Urinary bladder (tissue), 4 donors: Measurements from ENCODE around the gene NAALADL2. TPM values are rescaled to one million over a fixed set of nuclear protein-coding genes. Genes with fewer than 3 reads are reported as not detected.
"Not testable (repeated sequence)": the region's sequence is repeated elsewhere in the genome, so short reads cannot be mapped to it uniquely, and the experiment has no call there.

ENCODE experiments used
- DNase-seq: peaks from one replicate; pipeline ENCODE4 v3.0.0-alpha.2; 2015; ENCODE audit errors: extremely low spot score
- H3K27ac ChIP-seq: one replicate; pipeline ENCODE4 v1.5.1; 2013; ENCODE audit warnings: low read depth, mild to moderate bottlenecking, moderate library complexity
- H3K36me3 ChIP-seq: one replicate; pipeline ENCODE4 v1.6.1; 2013; ENCODE audit warnings: mild to moderate bottlenecking, moderate library complexity; ENCODE audit not compliant: insufficient read depth
- H3K4me1 ChIP-seq: one replicate; pipeline ENCODE4 v1.6.1; 2013; ENCODE audit warnings: mild to moderate bottlenecking, moderate library complexity; ENCODE audit not compliant: insufficient read depth
- H3K4me3 ChIP-seq: one replicate; pipeline ENCODE4 v1.5.1; 2013; ENCODE audit warnings: low read depth, low read length
- WGBS: extraction: QIAGEN DNeasy Blood & Tissue Kit; methylation state at CpG from one replicate; pipeline ENCODE4 v1.1.7; 2013; 5-methylcytosine and 5-hydroxymethylcytosine counted together
- polyA plus RNA-seq: library from polyadenylated mRNA; stranded (reverse); fragments of 200-250 nt; gene quantifications from one replicate; pipeline ENCODE4 v1.2.3, GENCODE V29; 2013
- total RNA-seq: library from RNA; depleted of rRNA; stranded (reverse); fragments of >200 nt; gene quantifications from one replicate; pipeline ENCODE4 v1.2.3, GENCODE V29; 2014
- donor health status: healthy with polysubstance abuse.
- donor health status: healthy.

The NAALADL2 gene
- total and polyA plus RNA-seq, 2 donors, result 4.2 to 77.5 TPM

GRCh38 chr3:175118382-175118941 lies 259.3 kb downstream of the NAALADL2 start:
- no peak for DNase-seq
- Histone ChIP-seq H3K4me3 (no peak overlapping the region), H3K36me3 (no peaks in the 10 kb centered on the region), H3K4me1 (no peaks in the 10 kb centered on the region), H3K27ac (no peak overlapping the region)
- 99% methylated on average over 1 of the region's 1 CpG for WGBS

GRCh38 chr3:175121225-175121624 lies 262.1 kb downstream of the NAALADL2 start:
- Histone ChIP-seq H3K4me1 (no peaks in the 10 kb centered on the region), H3K4me3 (no peak overlapping the region), H3K27ac (no peak overlapping the region), H3K36me3 (no peaks in the 10 kb centered on the region)
- 54% methylated on average over 2 of the region's 2 CpGs for WGBS
- DNase-seq, result no peak

GRCh38 chr3:175127075-175127662 lies 268.0 kb downstream of the NAALADL2 start:
- H3K4me3 ChIP-seq, result no peak overlapping the region
- WGBS, result 93% methylated on average over 3 of the region's 3 CpGs
- no peak for DNase-seq
- no peak overlapping the region for H3K27ac ChIP-seq
- H3K4me1 ChIP-seq, result no peaks in the 10 kb centered on the region
- no peaks in the 10 kb centered on the region for H3K36me3 ChIP-seq

GRCh38 chr3:175129126-175129525 lies 270.0 kb downstream of the NAALADL2 start:
- no peak for DNase-seq
- no peak overlapping the region for H3K27ac ChIP-seq
- H3K4me3 ChIP-seq, result no peak overlapping the region
- WGBS, result 81% methylated on average over 2 of the region's 2 CpGs
- no peaks in the 10 kb centered on the region for H3K4me1 ChIP-seq
- no peaks in the 10 kb centered on the region for H3K36me3 ChIP-seq

GRCh38 chr3:175129571-175129970 lies 270.4 kb downstream of the NAALADL2 start:
- H3K4me1 ChIP-seq, result no peaks in the 10 kb centered on the region
- no peak for DNase-seq
- no peaks in the 10 kb centered on the region for H3K36me3 ChIP-seq
- H3K27ac ChIP-seq, result no peak overlapping the region
- no peak overlapping the region for H3K4me3 ChIP-seq
- WGBS, result 66% methylated on average over 2 of the region's 2 CpGs

- H3K4me3 ChIP-seq, H3K27ac ChIP-seq, H3K4me1 ChIP-seq, H3K36me3 ChIP-seq, DNase-seq: not testable (repeated sequence)
- 93% methylated on average over 15 of the region's 28 CpGs for WGBS
Observed at GRCh38 chr3:175131866-175132265, 272.7 kb downstream of the NAALADL2 start.

GRCh38 chr3:175132706-175133105 lies 273.6 kb downstream of the NAALADL2 start:
- H3K27ac ChIP-seq, DNase-seq, H3K36me3 ChIP-seq, H3K4me1 ChIP-seq, H3K4me3 ChIP-seq: not testable (repeated sequence)
- 94% methylated on average over 28 of the region's 28 CpGs for WGBS

- 97% methylated on average over 2 of the region's 2 CpGs for WGBS
- Histone ChIP-seq H3K36me3 (no peaks in the 10 kb centered on the region), H3K4me1 (no peaks in the 10 kb centered on the region), H3K27ac (no peak overlapping the region), H3K4me3 (no peak overlapping the region)
- no peak for DNase-seq
Observed at GRCh38 chr3:175144368-175144767, 285.2 kb downstream of the NAALADL2 start.

GRCh38 chr3:175146258-175146657 lies 287.1 kb downstream of the NAALADL2 start:
- DNase-seq, result no peak
- Histone ChIP-seq H3K36me3 (no peaks in the 10 kb centered on the region), H3K27ac (no peak overlapping the region), H3K4me1 (no peaks in the 10 kb centered on the region), H3K4me3 (no peak overlapping the region)
- WGBS, result 74% methylated on average over 1 of the region's 1 CpG

- H3K27ac ChIP-seq, result no peak overlapping the region
- no peak overlapping the region for H3K4me3 ChIP-seq
- peaks cover 1% of the 10 kb centered on the region for H3K4me1 ChIP-seq
- no peaks in the 10 kb centered on the region for H3K36me3 ChIP-seq
- DNase-seq, result no peak
- 61% methylated on average over 4 of the region's 4 CpGs for WGBS
Observed at GRCh38 chr3:175149675-175150074, 290.5 kb downstream of the NAALADL2 start.

- H3K4me1 ChIP-seq, result peaks cover 1% of the 10 kb centered on the region
- no peaks in the 10 kb centered on the region for H3K36me3 ChIP-seq
- no peak overlapping the region for H3K27ac ChIP-seq
- no peak overlapping the region for H3K4me3 ChIP-seq
- DNase-seq, result no peak
- 82% methylated on average over 4 of the region's 4 CpGs for WGBS
Observed at GRCh38 chr3:175150812-175151401, 291.8 kb downstream of the NAALADL2 start.

GRCh38 chr3:175153595-175153994 lies 294.5 kb downstream of the NAALADL2 start:
- no peak for DNase-seq
- Histone ChIP-seq H3K27ac (no peak overlapping the region), H3K4me1 (peaks cover 1% of the 10 kb centered on the region), H3K36me3 (no peaks in the 10 kb centered on the region), H3K4me3 (no peak overlapping the region)
- WGBS, result 90% methylated on average over 2 of the region's 2 CpGs

- no peak overlapping the region for H3K27ac ChIP-seq
- WGBS, result 95% methylated on average over 2 of the region's 2 CpGs
- H3K4me3 ChIP-seq, result no peak overlapping the region
- peaks cover 1% of the 10 kb centered on the region for H3K4me1 ChIP-seq
- no peaks in the 10 kb centered on the region for H3K36me3 ChIP-seq
- DNase-seq, result no peak
Observed at GRCh38 chr3:175155172-175155571, 296.0 kb downstream of the NAALADL2 start.

- H3K27ac ChIP-seq, result no peak overlapping the region
Observed at GRCh38 chr3:175159202-175159601, 300.1 kb downstream of the NAALADL2 start.

More at GRCh38 chr3:175159202-175159601, 300.1 kb downstream of the NAALADL2 start:
- DNase-seq, result no peak
- Histone ChIP-seq H3K4me1 (no peaks in the 10 kb centered on the region), H3K4me3 (no peak overlapping the region), H3K36me3 (no peaks in the 10 kb centered on the region)
